HEK293 (cell line): ENCODE measurements around the gene FRMD3.

Source experiments
- AEBP2 ChIP-seq: fragments of 450-650 bp; formaldehyde crosslinking; IDR thresholded peaks from 2 replicates; pipeline ENCODE4 v1.5.1; 2016; ENCODE audit warnings: missing biosample characterization, missing genetic modification characterization, borderline replicate concordance
- CTCF ChIP-seq: fragments of 450-650 bp; formaldehyde crosslinking; IDR thresholded peaks from 2 replicates; pipeline ENCODE4 v1.5.1; 2016; ENCODE audit warnings: missing biosample characterization, missing genetic modification characterization
- PRDM1 ChIP-seq: fragments of 450-650 bp; formaldehyde crosslinking; IDR thresholded peaks from 2 replicates; pipeline ENCODE4; 2016; ENCODE audit warnings: missing biosample characterization, missing genetic modification characterization
- PRDM10 ChIP-seq: fragments of 450-650 bp; formaldehyde crosslinking; IDR thresholded peaks from 2 replicates; pipeline ENCODE4 v1.5.1; 2016; ENCODE audit warnings: missing biosample characterization, missing genetic modification characterization
- REPIN1 ChIP-seq: fragments of 450-650 bp; formaldehyde crosslinking; IDR thresholded peaks from 2 replicates; pipeline ENCODE4 v1.5.1; 2017; ENCODE audit warnings: missing biosample characterization, missing genetic modification characterization, low read depth
- REST ChIP-seq: fragments of 450-650 bp; formaldehyde crosslinking; IDR thresholded peaks from 2 replicates; pipeline ENCODE4 v1.5.1; 2016; ENCODE audit warnings: missing biosample characterization, missing genetic modification characterization
- YY1 ChIP-seq: fragments of 450-650 bp; formaldehyde crosslinking; IDR thresholded peaks from 2 replicates; pipeline ENCODE4 v1.5.1; 2018; ENCODE audit warnings: missing biosample characterization, missing genetic modification characterization
- ZNF274 ChIP-seq, 2 experiments: fragments of 200-500 bp in 1 of 2; fragments of 450-650 bp in 1 of 2; sonication (Bioruptor generic) in 1 of 2; formaldehyde crosslinking in 1 of 2; IDR thresholded peaks; 2 replicates each; pipeline versions ENCODE4 v1.5.1 to v1.6.1; 2014 to 2016; ENCODE audit warnings: borderline replicate concordance in 1 of 2, inconsistent platforms in 1 of 2, low read length in 1 of 2, missing biosample characterization in 1 of 2, missing genetic modification characterization in 1 of 2
- ZNF433 ChIP-seq: fragments of 450-650 bp; formaldehyde crosslinking; IDR thresholded peaks from 2 replicates; pipeline ENCODE4 v1.5.1; 2016; ENCODE audit warnings: missing biosample characterization, missing genetic modification characterization, low read depth
- ZNF449 ChIP-seq: fragments of 450-650 bp; formaldehyde crosslinking; IDR thresholded peaks from 2 replicates; pipeline ENCODE4 v1.5.1; 2017; ENCODE audit warnings: missing biosample characterization, mild to moderate bottlenecking, missing genetic modification characterization, moderate library complexity
- ZNF580 ChIP-seq: fragments of 450-650 bp; formaldehyde crosslinking; IDR thresholded peaks from 2 replicates; pipeline ENCODE4 v1.5.1; 2016; ENCODE audit warnings: missing biosample characterization, missing genetic modification characterization

GRCh38 chr9:83429229-83429628, 109.0 kb downstream of the FRMD3 start:
- TF ChIP-seq PRDM1 (no peak), YY1 (tag by site-specific recombination) (no peak), CTCF (tag by site-specific recombination) (no peak), PRDM10 (tag by site-specific recombination) (no peak), AEBP2 (tag by site-specific recombination) (no peak), ZNF433 (tag by site-specific recombination) (no peak), ZNF580 (tag by site-specific recombination) (no peak), REPIN1 (no peak), ZNF274 (IDR thresholded peaks at IDR 0.05; ENCODE audit: low read length) (no peak), ZNF274 (tag by site-specific recombination; IDR thresholded peaks at IDR 0.05; ENCODE audit: borderline replicate concordance) (no peak), ZNF449 (tag by site-specific recombination) (no peak), REST (no peak)
